ENCODE results near the gene SHOC2. TPM values are rescaled to one million over a fixed set of nuclear protein-coding genes. Genes with fewer than 3 reads are reported as not detected.

SHOC2 gene
- polyA plus RNA-seq, 1 donor from 2014 or later: 46.0 TPM

DNA sequence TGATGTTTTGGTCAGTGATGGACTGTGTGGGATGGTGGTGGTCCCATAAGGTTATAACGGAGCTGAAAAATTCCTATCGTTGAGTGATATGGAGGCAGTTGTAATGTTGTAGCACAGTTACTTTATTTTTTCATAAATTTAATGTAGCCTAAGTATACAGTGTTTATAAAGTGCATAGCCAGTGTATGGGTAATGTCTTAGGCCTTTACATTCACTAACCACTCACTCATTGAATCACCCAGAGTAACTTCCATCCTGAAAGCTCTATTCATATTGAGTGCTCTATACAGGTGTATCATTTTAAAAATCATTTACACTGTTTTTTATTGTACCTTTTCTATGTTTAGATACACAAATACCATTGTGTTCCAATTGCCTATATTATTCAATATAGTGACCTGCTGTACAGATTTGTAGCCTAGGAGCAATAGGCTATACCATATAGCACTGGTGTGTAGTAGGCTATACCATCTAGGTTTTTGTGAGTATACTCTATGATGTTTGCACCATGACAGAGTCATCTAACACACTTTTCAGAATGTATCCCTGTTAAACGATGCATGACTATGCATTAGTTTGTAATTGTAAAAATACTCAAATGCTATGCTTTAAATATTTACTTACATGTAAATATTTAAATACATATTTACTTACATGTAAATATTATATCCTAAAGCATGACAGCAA lies 26.7 kb upstream of the SHOC2 start:
- H3K9me2 ChIP-seq (ENCODE audit: insufficient read depth, low read length): no peaks in the 10 kb centered on the region
- no peaks in the 10 kb centered on the region for H4K20me1 ChIP-seq (ENCODE audit: insufficient read depth)
- H3K79me2 ChIP-seq (replicated peaks; ENCODE audit: insufficient read depth, low read length): no peaks in the 10 kb centered on the region
- no peaks in the 10 kb centered on the region for H3K27me3 ChIP-seq (ENCODE audit: insufficient read depth, low read depth, low read length)
- H3K4me2 ChIP-seq (ENCODE audit: low read length): no peak overlapping the region
- peaks cover 6% of the 10 kb centered on the region for H3K36me3 ChIP-seq (ENCODE audit: insufficient read depth, low read length)
- no peak overlapping the region for H3K4me3 ChIP-seq (ENCODE audit: low read length)
- no peak overlapping the region for H3K27ac ChIP-seq (ENCODE audit: low read length)
- H3K9me3 ChIP-seq (ENCODE audit: low read length): no peaks in the 10 kb centered on the region
- TF ChIP-seq MXI1 (conservative IDR thresholded peaks at IDR 0.05; ENCODE audit: poor library complexity, severe bottlenecking) (no peak), POLR2AphosphoS5 (IDR thresholded peaks at IDR 0.05) (no peak)
- TF ChIP-seq, protein P1, sequence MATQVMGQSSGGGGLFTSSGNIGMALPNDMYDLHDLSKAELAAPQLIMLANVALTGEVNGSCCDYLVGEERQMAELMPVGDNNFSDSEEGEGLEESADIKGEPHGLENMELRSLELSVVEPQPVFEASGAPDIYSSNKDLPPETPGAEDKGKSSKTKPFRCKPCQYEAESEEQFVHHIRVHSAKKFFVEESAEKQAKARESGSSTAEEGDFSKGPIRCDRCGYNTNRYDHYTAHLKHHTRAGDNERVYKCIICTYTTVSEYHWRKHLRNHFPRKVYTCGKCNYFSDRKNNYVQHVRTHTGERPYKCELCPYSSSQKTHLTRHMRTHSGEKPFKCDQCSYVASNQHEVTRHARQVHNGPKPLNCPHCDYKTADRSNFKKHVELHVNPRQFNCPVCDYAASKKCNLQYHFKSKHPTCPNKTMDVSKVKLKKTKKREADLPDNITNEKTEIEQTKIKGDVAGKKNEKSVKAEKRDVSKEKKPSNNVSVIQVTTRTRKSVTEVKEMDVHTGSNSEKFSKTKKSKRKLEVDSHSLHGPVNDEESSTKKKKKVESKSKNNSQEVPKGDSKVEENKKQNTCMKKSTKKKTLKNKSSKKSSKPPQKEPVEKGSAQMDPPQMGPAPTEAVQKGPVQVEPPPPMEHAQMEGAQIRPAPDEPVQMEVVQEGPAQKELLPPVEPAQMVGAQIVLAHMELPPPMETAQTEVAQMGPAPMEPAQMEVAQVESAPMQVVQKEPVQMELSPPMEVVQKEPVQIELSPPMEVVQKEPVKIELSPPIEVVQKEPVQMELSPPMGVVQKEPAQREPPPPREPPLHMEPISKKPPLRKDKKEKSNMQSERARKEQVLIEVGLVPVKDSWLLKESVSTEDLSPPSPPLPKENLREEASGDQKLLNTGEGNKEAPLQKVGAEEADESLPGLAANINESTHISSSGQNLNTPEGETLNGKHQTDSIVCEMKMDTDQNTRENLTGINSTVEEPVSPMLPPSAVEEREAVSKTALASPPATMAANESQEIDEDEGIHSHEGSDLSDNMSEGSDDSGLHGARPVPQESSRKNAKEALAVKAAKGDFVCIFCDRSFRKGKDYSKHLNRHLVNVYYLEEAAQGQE (IDR thresholded peaks at IDR 0.05; ENCODE audit: borderline replicate concordance): no peak
- no peak overlapping the region for H3K9ac ChIP-seq (ENCODE audit: low read length)
- no peak overlapping the region for H2AFZ ChIP-seq (ENCODE audit: low read depth, low read length)
- H3F3A ChIP-seq (ENCODE audit: insufficient read depth, low read length, poor library complexity, severe bottlenecking): no peaks in the 10 kb centered on the region

DNA sequence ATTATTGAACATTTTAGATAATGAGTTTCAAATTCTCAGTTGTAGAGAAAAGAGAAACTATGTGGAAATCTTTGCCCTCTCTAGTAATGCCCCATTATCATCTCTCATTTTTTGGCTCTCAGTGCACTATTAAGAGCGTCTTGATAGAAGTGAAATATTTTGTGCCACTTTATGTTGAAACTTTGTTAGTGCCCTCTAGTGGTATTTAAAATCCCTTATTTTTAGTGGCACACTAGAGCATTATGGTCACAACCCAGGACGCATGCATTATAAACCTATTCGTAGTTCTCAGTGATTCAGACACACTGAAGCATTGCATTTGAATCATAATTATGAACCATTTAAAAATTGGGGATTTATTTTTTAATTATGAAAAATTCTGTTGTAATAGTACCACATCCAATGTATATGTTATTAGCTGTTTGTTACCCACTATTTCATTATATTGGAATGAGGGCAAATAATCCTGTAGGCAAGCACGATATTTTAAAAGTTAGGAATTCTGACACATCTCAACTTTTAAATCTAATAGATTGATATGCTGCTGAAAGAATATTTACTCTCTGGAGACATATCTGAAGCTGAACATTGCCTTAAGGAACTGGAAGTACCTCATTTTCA lies 25.7 kb upstream of the SHOC2 start:
- H3K9ac ChIP-seq (ENCODE audit: low read length): no peak overlapping the region
- no peak overlapping the region for H3K4me3 ChIP-seq (ENCODE audit: low read length)
- H4K20me1 ChIP-seq (ENCODE audit: insufficient read depth): no peaks in the 10 kb centered on the region
- H3K79me2 ChIP-seq (replicated peaks; ENCODE audit: insufficient read depth, low read length): no peaks in the 10 kb centered on the region
- H3K36me3 ChIP-seq (ENCODE audit: insufficient read depth, low read length): no peaks in the 10 kb centered on the region
- no peaks in the 10 kb centered on the region for H3K9me3 ChIP-seq (ENCODE audit: low read length)
- H3F3A ChIP-seq (ENCODE audit: insufficient read depth, low read length, poor library complexity, severe bottlenecking): no peaks in the 10 kb centered on the region
- no peak overlapping the region for H3K4me2 ChIP-seq (ENCODE audit: low read length)
- no peak overlapping the region for H2AFZ ChIP-seq (ENCODE audit: low read depth, low read length)
- H3K9me2 ChIP-seq (ENCODE audit: insufficient read depth, low read length): no peaks in the 10 kb centered on the region
- no peak overlapping the region for H3K27ac ChIP-seq (ENCODE audit: low read length)
- peak; percentile 90 for TF ChIP-seq SMC3 (conservative IDR thresholded peaks at IDR 0.05; ENCODE audit: poor library complexity)
- TF ChIP-seq, protein P2, sequence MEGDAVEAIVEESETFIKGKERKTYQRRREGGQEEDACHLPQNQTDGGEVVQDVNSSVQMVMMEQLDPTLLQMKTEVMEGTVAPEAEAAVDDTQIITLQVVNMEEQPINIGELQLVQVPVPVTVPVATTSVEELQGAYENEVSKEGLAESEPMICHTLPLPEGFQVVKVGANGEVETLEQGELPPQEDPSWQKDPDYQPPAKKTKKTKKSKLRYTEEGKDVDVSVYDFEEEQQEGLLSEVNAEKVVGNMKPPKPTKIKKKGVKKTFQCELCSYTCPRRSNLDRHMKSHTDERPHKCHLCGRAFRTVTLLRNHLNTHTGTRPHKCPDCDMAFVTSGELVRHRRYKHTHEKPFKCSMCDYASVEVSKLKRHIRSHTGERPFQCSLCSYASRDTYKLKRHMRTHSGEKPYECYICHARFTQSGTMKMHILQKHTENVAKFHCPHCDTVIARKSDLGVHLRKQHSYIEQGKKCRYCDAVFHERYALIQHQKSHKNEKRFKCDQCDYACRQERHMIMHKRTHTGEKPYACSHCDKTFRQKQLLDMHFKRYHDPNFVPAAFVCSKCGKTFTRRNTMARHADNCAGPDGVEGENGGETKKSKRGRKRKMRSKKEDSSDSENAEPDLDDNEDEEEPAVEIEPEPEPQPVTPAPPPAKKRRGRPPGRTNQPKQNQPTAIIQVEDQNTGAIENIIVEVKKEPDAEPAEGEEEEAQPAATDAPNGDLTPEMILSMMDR (IDR thresholded peaks at IDR 0.05; ENCODE audit: poor library complexity, severe bottlenecking): peak; percentile 77
- no peak for TF ChIP-seq TAF1 (IDR thresholded peaks at IDR 0.05; ENCODE audit: low read depth)
- peak; percentile 80 for TF ChIP-seq RAD21 (conservative IDR thresholded peaks at IDR 0.05)
- TF ChIP-seq, protein P1 (IDR thresholded peaks at IDR 0.05; ENCODE audit: borderline replicate concordance): no peak
- no peaks in the 10 kb centered on the region for H3K27me3 ChIP-seq (ENCODE audit: insufficient read depth, low read depth, low read length)
